HEK293 (cell line): ENCODE data around the gene RTCA.
"Not testable (repeated sequence)": the region's sequence is repeated elsewhere in the genome, so short reads cannot be mapped to it uniquely, and the experiment has no call there.

ENCODE experiments used
- CTCF ChIA-PET: fragments of 350-600 bp; formaldehyde crosslinking; extraction: SDS; loops from one replicate; lab custom pipeline; 2021; ENCODE audit warnings: antibody characterized with exemption; lab: Yijun Ruan, JAX
- POLR2A ChIA-PET: fragments of 300-600 bp; formaldehyde crosslinking; extraction: SDS; loops from one replicate; lab custom pipeline; 2020; ENCODE audit warnings: antibody characterized with exemption, inconsistent platforms; lab: Yijun Ruan, JAX
- H3K27ac ChIP-seq: fragments of 200-500 bp; sonication (Bioruptor generic); 2 replicates; pipeline ENCODE4 v1.5.1; 2014; ENCODE audit warnings: low read depth, low read length, control low read depth, inconsistent platforms; ENCODE audit errors: extremely low read depth
- H3K36me3 ChIP-seq, 2 experiments: fragments of 200-500 bp in 1 of 2; sonication (Bioruptor generic) in 1 of 2; 1 replicate in 1 of 2; 2 replicates in 1 of 2; pipeline ENCODE4 v1.5.1; 2014 to 2017; ENCODE audit warnings: inconsistent platforms in 2 of 2, low read length in 2 of 2; ENCODE audit not compliant: control insufficient read depth in 2 of 2, insufficient read depth in 1 of 2
- H3K4me1 ChIP-seq: fragments of 200-500 bp; sonication (Bioruptor generic); 2 replicates; pipeline ENCODE4 v1.5.1; 2014; ENCODE audit warnings: mild to moderate bottlenecking, low read length, inconsistent platforms; ENCODE audit not compliant: control insufficient read depth, insufficient read depth
- H3K4me3 ChIP-seq: 2 replicates; pipeline ENCODE4 v1.5.1; 2011; ENCODE audit warnings: low read depth, mild to moderate bottlenecking, control low read depth, low read length, moderate library complexity
- H3K9me3 ChIP-seq: fragments of 200-500 bp; sonication (Bioruptor generic); 2 replicates; pipeline ENCODE4 v1.5.1; 2014; ENCODE audit warnings: low read depth, low read length, inconsistent platforms; ENCODE audit not compliant: control insufficient read depth, insufficient read depth
- AEBP2 ChIP-seq: fragments of 450-650 bp; formaldehyde crosslinking; IDR thresholded peaks from 2 replicates; pipeline ENCODE4 v1.5.1; 2016; ENCODE audit warnings: missing biosample characterization, missing genetic modification characterization, borderline replicate concordance
- BCL11A ChIP-seq: fragments of 450-650 bp; formaldehyde crosslinking; IDR thresholded peaks from 2 replicates; pipeline ENCODE4 v1.5.1; 2016; ENCODE audit warnings: low read depth, missing biosample characterization, missing genetic modification characterization
- IKZF3 ChIP-seq: fragments of 450-650 bp; IDR thresholded peaks from 2 replicates; pipeline ENCODE4 v1.5.0; 2018; ENCODE audit warnings: missing biosample characterization, mild to moderate bottlenecking, missing genetic modification characterization, moderate library complexity
- INSM2 ChIP-seq: fragments of 450-650 bp; formaldehyde crosslinking; IDR thresholded peaks from 2 replicates; pipeline ENCODE4 v1.5.1; 2016; ENCODE audit warnings: missing biosample characterization, missing genetic modification characterization
- ZBTB48 ChIP-seq: fragments of 450-650 bp; formaldehyde crosslinking; IDR thresholded peaks from 2 replicates; pipeline ENCODE4 v1.5.1; 2016; ENCODE audit warnings: missing biosample characterization, missing genetic modification characterization
- ZBTB49 ChIP-seq: fragments of 450-650 bp; formaldehyde crosslinking; IDR thresholded peaks from 2 replicates; pipeline ENCODE4 v1.5.1; 2016; ENCODE audit warnings: missing biosample characterization, missing genetic modification characterization, low read depth
- ZFHX2 ChIP-seq: fragments of 450-650 bp; formaldehyde crosslinking; conservative IDR thresholded peaks from 2 replicates; pipeline ENCODE4 v1.5.1; 2016; ENCODE audit warnings: missing biosample characterization, missing genetic modification characterization
- ZNF114 ChIP-seq: fragments of 450-650 bp; formaldehyde crosslinking; IDR thresholded peaks from 2 replicates; pipeline ENCODE4 v1.5.0; 2017; ENCODE audit warnings: missing biosample characterization, missing genetic modification characterization
- ZNF121 ChIP-seq: fragments of 450-650 bp; formaldehyde crosslinking; IDR thresholded peaks from 2 replicates; pipeline ENCODE4 v1.5.1; 2016; ENCODE audit warnings: missing biosample characterization, missing genetic modification characterization
- ZNF341 ChIP-seq: fragments of 450-650 bp; formaldehyde crosslinking; IDR thresholded peaks from 2 replicates; pipeline ENCODE4; 2016; ENCODE audit warnings: low read depth, missing biosample characterization, missing genetic modification characterization
- ZNF366 ChIP-seq: fragments of 450-650 bp; formaldehyde crosslinking; conservative IDR thresholded peaks from 2 replicates; pipeline ENCODE4 v1.5.1; 2016; ENCODE audit warnings: missing biosample characterization, missing genetic modification characterization
- ZNF37A ChIP-seq: fragments of 450-650 bp; IDR thresholded peaks from 2 replicates; pipeline ENCODE4 v1.5.1; 2018; ENCODE audit warnings: missing biosample characterization, missing genetic modification characterization
- ZNF571 ChIP-seq: fragments of 450-650 bp; formaldehyde crosslinking; IDR thresholded peaks from 2 replicates; pipeline ENCODE4 v1.5.0; 2017; ENCODE audit warnings: missing biosample characterization, missing genetic modification characterization
- ZNF600 ChIP-seq: fragments of 450-650 bp; formaldehyde crosslinking; IDR thresholded peaks from 2 replicates; pipeline ENCODE4 v1.5.1; 2016; ENCODE audit warnings: missing biosample characterization, missing genetic modification characterization
- ZNF654 ChIP-seq: fragments of 450-650 bp; formaldehyde crosslinking; IDR thresholded peaks from 2 replicates; pipeline ENCODE4 v1.5.1; 2016; ENCODE audit warnings: low read depth, missing biosample characterization, missing genetic modification characterization
- ZNF670 ChIP-seq: fragments of 450-650 bp; formaldehyde crosslinking; IDR thresholded peaks from 2 replicates; pipeline ENCODE4 v1.5.1; 2016; ENCODE audit warnings: missing biosample characterization, missing genetic modification characterization, low read depth
- ZNF837 ChIP-seq: fragments of 450-650 bp; formaldehyde crosslinking; IDR thresholded peaks from 2 replicates; pipeline ENCODE4 v1.5.1; 2016; ENCODE audit warnings: missing biosample characterization, missing genetic modification characterization
- ZSCAN30 ChIP-seq: fragments of 450-650 bp; IDR thresholded peaks from 2 replicates; pipeline ENCODE4 v1.5.1; 2018; ENCODE audit warnings: missing biosample characterization, mild to moderate bottlenecking, missing genetic modification characterization, moderate library complexity

The RTCA gene

GRCh38 chr1:100232156-100232555, 33.9 kb upstream of the RTCA start:
- peaks cover 20 to 67% of the 10 kb centered on the region in 2 experiments for H3K36me3 ChIP-seq
- CTCF ChIA-PET, result no interaction called here
- POLR2A ChIA-PET, result no interaction called here
- no peaks in the 10 kb centered on the region for H3K9me3 ChIP-seq
- H3K4me3 ChIP-seq, result no peak overlapping the region
- TF ChIP-seq ZNF121 (peak; percentile 50), ZNF571 (tag by site-specific recombination) (no peak), ZNF600 (tag by site-specific recombination) (no peak)
- H3K27ac ChIP-seq, result no peak overlapping the region
- H3K4me1 ChIP-seq, result no peaks in the 10 kb centered on the region

- POLR2A ChIA-PET, H3K27ac ChIP-seq, H3K4me1 ChIP-seq, H3K4me3 ChIP-seq, H3K9me3 ChIP-seq: not testable (repeated sequence)
- peaks cover 19 to 63% of the 10 kb centered on the region in 2 experiments for H3K36me3 ChIP-seq
- CTCF ChIA-PET, result interaction anchor here (0.6 kb wide), 1 partner anchor 58 kb away, joined by 6 read pairs; no protein-coding TSS in a partner anchor
Observed at GRCh38 chr1:100233566-100233965, 32.5 kb upstream of the RTCA start.

GRCh38 chr1:100234432-100234831, 31.6 kb upstream of the RTCA start:
- Histone ChIP-seq H3K36me3 (peaks cover 14 to 67% of the 10 kb centered on the region in 2 experiments; a peak in 2 of 3 replicates), H3K27ac (no peak overlapping the region), H3K4me3 (no peak overlapping the region), H3K4me1 (no peaks in the 10 kb centered on the region), H3K9me3 (no peaks in the 10 kb centered on the region)
- ChIA-PET POLR2A (no interaction called here), CTCF (no interaction called here)
- no peak for TF ChIP-seq INSM2 (tag by site-specific recombination)
- no peak for TF ChIP-seq ZNF654
- TF ChIP-seq AEBP2 (tag by site-specific recombination), result no peak
- no peak for TF ChIP-seq ZNF341 (tag by site-specific recombination)
- no peak for TF ChIP-seq BCL11A (tag by site-specific recombination)
- no peak for TF ChIP-seq ZBTB49 (tag by site-specific recombination)
- no peak for TF ChIP-seq ZBTB48 (tag by site-specific recombination)
- no peak for TF ChIP-seq ZNF670
- no peak for TF ChIP-seq IKZF3 (tag by site-specific recombination)
- no peak for TF ChIP-seq ZNF114
- TF ChIP-seq ZNF837 (tag by site-specific recombination), result no peak
- no peak for TF ChIP-seq ZNF366 (tag by site-specific recombination)
- TF ChIP-seq ZFHX2 (tag by site-specific recombination), result no peak
- no peak for TF ChIP-seq ZNF37A (tag by site-specific recombination)
- no peak for TF ChIP-seq ZSCAN30
